NT2/D1 (cell line): ENCODE data around the gene SLC25A30.

Experiments used
- YY1 ChIP-seq: IDR thresholded peaks from 2 replicates; pipeline ENCODE4 v1.6.1; 2011; ENCODE audit not compliant: insufficient read length, insufficient read depth
- ZNF274 ChIP-seq: IDR thresholded peaks from 2 replicates; pipeline ENCODE4 v1.6.1; 2011; ENCODE audit warnings: mild to moderate bottlenecking, low read depth, low read length

DNA sequence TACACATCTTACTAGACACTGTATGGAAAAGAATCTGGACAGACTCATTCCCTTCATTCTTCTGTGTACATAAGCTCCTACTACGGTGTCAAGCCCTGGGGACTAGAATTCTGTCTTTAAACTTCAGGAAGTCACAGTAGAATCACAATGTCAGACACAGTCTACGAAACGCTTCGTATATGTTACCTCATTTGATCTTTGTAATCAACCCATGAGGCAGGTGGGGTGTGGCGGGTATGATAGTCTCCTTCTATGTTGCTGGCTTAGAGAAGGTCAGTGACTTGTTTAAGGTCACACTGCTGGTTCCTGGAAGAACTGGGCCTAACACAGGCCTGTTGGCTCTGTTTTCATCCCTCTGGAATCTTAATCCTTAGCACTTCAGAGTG, 45.0 kb downstream of the SLC25A30 start:
- no peak for TF ChIP-seq YY1
- TF ChIP-seq ZNF274 = no peak
